ENCODE results near the gene ZNF425.

ZNF425 gene

DNA sequence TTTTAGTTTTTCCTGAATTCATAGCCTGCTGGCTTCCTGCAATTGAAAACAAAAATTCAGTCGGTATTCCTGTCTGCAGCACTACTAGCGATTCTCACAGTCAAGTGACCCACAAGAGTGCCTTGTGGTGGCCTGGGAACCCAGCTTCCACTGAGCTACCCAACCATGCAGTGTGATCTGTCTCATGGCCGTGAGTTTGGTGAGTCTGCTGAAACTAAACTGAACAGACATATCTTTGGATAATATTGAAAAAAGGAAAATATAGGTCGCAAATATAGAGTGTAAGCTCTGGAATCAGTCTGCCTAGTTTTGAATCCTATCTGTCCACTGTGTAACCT lies 53.7 kb downstream of the ZNF425 start:
- no peaks in the 10 kb centered on the region for H3K27me3 ChIP-seq (ENCODE audit: insufficient read depth, low read length)
- DNase-seq = no peak
- H3K23ac ChIP-seq (ENCODE audit: low read length) = no peak overlapping the region
- H3K4me1 ChIP-seq (ENCODE audit: control insufficient read depth in 1 of 2, insufficient read depth in 2 of 2, low read length in 2 of 2) = no peaks in the 10 kb centered on the region
- no peak overlapping the region for H3K4me2 ChIP-seq (ENCODE audit: low read length)
- H4K8ac ChIP-seq (ENCODE audit: low read depth, low read length) = peak overlapping the region; percentile 64
- no peak overlapping the region for H2AFZ ChIP-seq (ENCODE audit: insufficient read depth, low read length, poor library complexity)
- H2BK12ac ChIP-seq (ENCODE audit: low read length) = no peak overlapping the region
- H3K9me3 ChIP-seq (ENCODE audit: insufficient read depth, low read depth, low read length) = peaks cover 4% of the 10 kb centered on the region
- no peaks in the 10 kb centered on the region for H3K79me1 ChIP-seq (ENCODE audit: low read length)
- no peak overlapping the region for H2AK5ac ChIP-seq (ENCODE audit: low read length)
- no peak overlapping the region for H3K9ac ChIP-seq (ENCODE audit: low read length)
- no CpG with 5 or more reads among the region's 4 CpGs for WGBS (ENCODE audit: extremely low coverage, insufficient coverage, insufficient read length)
- no peak overlapping the region for H4K12ac ChIP-seq (ENCODE audit: low read depth, low read length)
- no peak overlapping the region for H3K4me3 ChIP-seq (ENCODE audit: low read depth, low read length)
- H3K4ac ChIP-seq (ENCODE audit: low read depth, low read length) = no peak overlapping the region
- H2BK5ac ChIP-seq (ENCODE audit: low read depth, low read length, poor library complexity) = no peak overlapping the region
- no peak overlapping the region for H2BK120ac ChIP-seq (ENCODE audit: insufficient read depth, low read length, poor library complexity)
- no peaks in the 10 kb centered on the region for H3K79me2 ChIP-seq (ENCODE audit: control insufficient read depth, insufficient read depth, low read length, poor library complexity)
- peaks cover 35 to 39% of the 10 kb centered on the region in 2 experiments for H3K36me3 ChIP-seq (ENCODE audit: control insufficient read depth in 1 of 2, insufficient read depth in 2 of 2, low read length in 2 of 2)
- no peak overlapping the region for H4K91ac ChIP-seq (ENCODE audit: low read depth, low read length)
- no peak overlapping the region for H3K27ac ChIP-seq (ENCODE audit: low read depth, low read length)
- H3K18ac ChIP-seq (ENCODE audit: low read length) = no peak overlapping the region
- no peak overlapping the region for H3K14ac ChIP-seq (ENCODE audit: low read length)

DNA sequence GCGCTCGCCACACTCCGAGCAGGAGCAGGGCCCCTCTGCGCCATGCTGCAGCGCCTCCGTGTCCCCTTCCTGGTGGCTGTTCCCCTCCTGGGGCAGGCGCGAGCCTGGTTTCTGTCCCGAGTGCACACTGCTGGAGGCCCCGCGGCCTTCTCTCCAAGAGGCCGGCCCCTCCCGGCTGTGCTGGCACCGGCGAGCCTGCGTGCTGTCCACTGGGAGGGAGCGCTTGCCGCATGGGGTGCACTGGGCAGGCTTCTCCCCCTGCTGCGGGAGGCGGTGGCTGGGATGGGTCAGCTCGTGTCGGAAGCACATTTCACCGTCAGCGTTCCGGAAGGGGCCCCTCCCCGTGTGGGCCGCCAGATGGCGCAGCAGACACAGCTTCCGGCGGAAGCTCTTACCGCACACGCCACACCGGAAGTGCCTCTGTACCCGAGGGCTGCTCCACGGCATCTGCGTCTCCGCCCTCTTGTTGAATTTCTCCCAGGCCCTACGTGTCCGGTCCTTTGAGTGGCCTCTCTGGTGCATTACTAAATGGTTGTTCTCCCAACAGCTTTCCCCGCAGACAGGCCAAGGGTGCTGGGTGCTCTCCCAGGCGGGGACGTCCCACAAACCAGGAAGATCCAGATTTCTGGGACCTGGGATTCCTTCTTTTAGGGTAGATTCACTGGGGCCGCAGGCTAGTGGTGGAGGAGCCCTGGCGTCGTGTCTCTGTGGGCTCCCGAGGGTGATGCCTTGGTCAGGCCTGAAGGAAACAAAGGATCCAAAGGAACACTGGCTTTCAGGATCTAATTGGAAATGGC lies 54.3 kb downstream of the ZNF425 start:
- Histone ChIP-seq H3K79me1 (ENCODE audit: low read length) (no peaks in the 10 kb centered on the region), H3K79me2 (ENCODE audit: control insufficient read depth, insufficient read depth, low read length, poor library complexity) (no peaks in the 10 kb centered on the region), H4K91ac (ENCODE audit: low read depth, low read length) (no peak overlapping the region), H3K4me1 (ENCODE audit: control insufficient read depth in 1 of 2, insufficient read depth in 2 of 2, low read length in 2 of 2) (no peaks in the 10 kb centered on the region), H3K36me3 (ENCODE audit: control insufficient read depth in 1 of 2, insufficient read depth in 2 of 2, low read length in 2 of 2) (peaks cover 35 to 39% of the 10 kb centered on the region in 2 experiments), H3K4me2 (ENCODE audit: low read length) (no peak overlapping the region), H2BK12ac (ENCODE audit: low read length) (no peak overlapping the region), H3K27me3 (ENCODE audit: insufficient read depth, low read length) (no peaks in the 10 kb centered on the region), H2AFZ (ENCODE audit: insufficient read depth, low read length, poor library complexity) (peak overlapping the region; percentile 44), H3K9me3 (ENCODE audit: insufficient read depth, low read depth, low read length) (peaks cover 4% of the 10 kb centered on the region), H2AK5ac (ENCODE audit: low read length) (no peak overlapping the region), H3K4me3 (ENCODE audit: low read depth, low read length) (no peak overlapping the region), H3K4ac (ENCODE audit: low read depth, low read length) (no peak overlapping the region), H3K14ac (ENCODE audit: low read length) (no peak overlapping the region), H2BK120ac (ENCODE audit: insufficient read depth, low read length, poor library complexity) (no peak overlapping the region), H4K8ac (ENCODE audit: low read depth, low read length) (peak overlapping the region; percentile 64), H3K18ac (ENCODE audit: low read length) (no peak overlapping the region), H4K12ac (ENCODE audit: low read depth, low read length) (peak overlapping the region; percentile 58), H3K27ac (ENCODE audit: low read depth, low read length) (no peak overlapping the region), H3K9ac (ENCODE audit: low read length) (no peak overlapping the region), H3K23ac (ENCODE audit: low read length) (no peak overlapping the region), H2BK5ac (ENCODE audit: low read depth, low read length, poor library complexity) (no peak overlapping the region)
- peak in 1 of 2 donors; percentile 27 for DNase-seq
- WGBS (ENCODE audit: extremely low coverage, insufficient coverage, insufficient read length) = no CpG with 5 or more reads among the region's 46 CpGs

DNA sequence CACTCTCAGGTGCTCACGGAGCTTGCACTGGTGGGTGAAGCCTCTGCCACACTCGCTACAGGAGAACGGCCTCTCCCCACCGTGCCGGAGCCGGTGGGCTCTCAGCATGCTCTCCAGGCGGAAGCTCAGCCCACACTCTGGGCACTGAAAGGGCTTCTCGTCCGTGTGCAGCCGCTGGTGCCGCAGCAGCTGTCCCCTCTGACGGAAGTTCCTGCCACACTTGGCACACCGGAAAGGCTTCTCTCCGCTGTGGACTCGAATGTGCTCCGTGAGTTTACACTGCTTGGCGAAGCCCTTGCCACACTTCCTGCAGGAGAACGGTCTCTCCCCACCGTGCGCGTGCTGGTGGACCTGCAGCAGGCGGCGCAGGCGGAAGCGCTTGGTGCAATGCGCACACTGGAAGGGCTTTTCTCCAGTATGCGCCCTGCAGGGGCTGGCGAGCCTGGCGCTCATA lies 54.9 kb downstream of the ZNF425 start:
- Histone ChIP-seq H3K4me3 (ENCODE audit: low read depth, low read length) (no peak overlapping the region), H3K4me2 (ENCODE audit: low read length) (no peak overlapping the region), H4K91ac (ENCODE audit: low read depth, low read length) (no peak overlapping the region), H3K79me2 (ENCODE audit: control insufficient read depth, insufficient read depth, low read length, poor library complexity) (no peaks in the 10 kb centered on the region), H3K23ac (ENCODE audit: low read length) (no peak overlapping the region), H3K27me3 (ENCODE audit: insufficient read depth, low read length) (no peaks in the 10 kb centered on the region), H3K14ac (ENCODE audit: low read length) (no peak overlapping the region), H4K8ac (ENCODE audit: low read depth, low read length) (no peak overlapping the region), H3K79me1 (ENCODE audit: low read length) (no peaks in the 10 kb centered on the region), H2BK5ac (ENCODE audit: low read depth, low read length, poor library complexity) (no peak overlapping the region), H3K18ac (ENCODE audit: low read length) (no peak overlapping the region), H3K4ac (ENCODE audit: low read depth, low read length) (no peak overlapping the region), H4K12ac (ENCODE audit: low read depth, low read length) (no peak overlapping the region), H2AK5ac (ENCODE audit: low read length) (no peak overlapping the region), H3K9ac (ENCODE audit: low read length) (no peak overlapping the region), H2BK120ac (ENCODE audit: insufficient read depth, low read length, poor library complexity) (no peak overlapping the region), H3K9me3 (ENCODE audit: insufficient read depth, low read depth, low read length) (peaks cover 4% of the 10 kb centered on the region), H2AFZ (ENCODE audit: insufficient read depth, low read length, poor library complexity) (no peak overlapping the region), H3K27ac (ENCODE audit: low read depth, low read length) (no peak overlapping the region), H2BK12ac (ENCODE audit: low read length) (no peak overlapping the region), H3K36me3 (ENCODE audit: control insufficient read depth in 1 of 2, insufficient read depth in 2 of 2, low read length in 2 of 2) (peaks cover 32 to 39% of the 10 kb centered on the region in 2 experiments), H3K4me1 (ENCODE audit: control insufficient read depth in 1 of 2, insufficient read depth in 2 of 2, low read length in 2 of 2) (no peaks in the 10 kb centered on the region)
- no peak for DNase-seq
- WGBS (ENCODE audit: extremely low coverage, insufficient coverage, insufficient read length) = no CpG with 5 or more reads among the region's 29 CpGs

DNA sequence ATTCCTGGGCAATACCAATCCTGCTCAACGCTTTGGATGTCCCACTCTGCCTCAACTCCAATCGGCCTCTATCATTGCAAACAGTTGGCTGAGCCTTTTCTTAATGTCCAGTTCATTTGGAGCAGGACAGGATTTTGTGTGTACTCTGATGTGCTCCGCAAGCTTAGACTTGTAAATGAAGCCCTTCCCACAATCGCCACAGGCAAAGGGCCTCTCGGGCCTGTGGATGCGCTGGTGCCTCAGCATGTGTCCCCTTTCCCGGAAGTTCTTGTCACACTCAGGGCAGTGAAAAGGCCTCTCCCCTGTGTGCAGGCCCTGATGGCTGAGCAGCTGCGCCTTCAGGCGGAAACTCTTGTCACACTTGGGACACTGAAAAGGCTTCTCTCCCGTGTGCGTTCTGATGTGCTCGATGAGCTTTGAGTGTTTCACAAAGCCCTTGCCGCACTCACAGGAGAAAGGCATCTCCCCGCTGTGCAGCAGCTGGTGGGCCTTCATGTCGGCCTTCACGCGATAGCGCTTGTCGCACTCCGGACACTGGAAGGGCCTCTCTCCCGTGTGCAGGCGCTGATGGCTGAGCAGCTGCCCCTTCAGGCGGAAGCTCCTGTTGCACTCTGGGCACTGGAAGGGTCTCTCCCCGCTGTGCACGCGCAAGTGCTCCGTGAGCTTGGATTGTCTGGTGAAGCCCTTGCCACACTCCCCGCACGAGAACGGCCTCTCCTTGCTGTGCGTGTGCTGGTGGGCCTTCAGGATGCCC lies 55.6 kb downstream of the ZNF425 start:
- Histone ChIP-seq H3K4me2 (ENCODE audit: low read length) (no peak overlapping the region), H3K36me3 (ENCODE audit: control insufficient read depth in 1 of 2, insufficient read depth in 2 of 2, low read length in 2 of 2) (peaks cover 32 to 39% of the 10 kb centered on the region in 2 experiments), H2BK12ac (ENCODE audit: low read length) (no peak overlapping the region), H3K79me1 (ENCODE audit: low read length) (peaks cover 2% of the 10 kb centered on the region), H3K4me3 (ENCODE audit: low read depth, low read length) (no peak overlapping the region), H3K4ac (ENCODE audit: low read depth, low read length) (no peak overlapping the region), H3K4me1 (ENCODE audit: control insufficient read depth in 1 of 2, insufficient read depth in 2 of 2, low read length in 2 of 2) (no peaks in the 10 kb centered on the region), H3K23ac (ENCODE audit: low read length) (no peak overlapping the region), H2BK5ac (ENCODE audit: low read depth, low read length, poor library complexity) (no peak overlapping the region), H4K12ac (ENCODE audit: low read depth, low read length) (no peak overlapping the region), H2AK5ac (ENCODE audit: low read length) (no peak overlapping the region), H3K9me3 (ENCODE audit: insufficient read depth, low read depth, low read length) (peaks cover 4% of the 10 kb centered on the region), H4K91ac (ENCODE audit: low read depth, low read length) (no peak overlapping the region), H4K8ac (ENCODE audit: low read depth, low read length) (no peak overlapping the region), H2BK120ac (ENCODE audit: insufficient read depth, low read length, poor library complexity) (no peak overlapping the region), H2AFZ (ENCODE audit: insufficient read depth, low read length, poor library complexity) (no peak overlapping the region), H3K14ac (ENCODE audit: low read length) (no peak overlapping the region), H3K18ac (ENCODE audit: low read length) (no peak overlapping the region), H3K9ac (ENCODE audit: low read length) (no peak overlapping the region), H3K27ac (ENCODE audit: low read depth, low read length) (no peak overlapping the region), H3K27me3 (ENCODE audit: insufficient read depth, low read length) (no peaks in the 10 kb centered on the region), H3K79me2 (ENCODE audit: control insufficient read depth, insufficient read depth, low read length, poor library complexity) (peaks cover 1% of the 10 kb centered on the region)
- DNase-seq = no peak
- no CpG with 5 or more reads among the region's 31 CpGs for WGBS (ENCODE audit: extremely low coverage, insufficient coverage, insufficient read length)

Measured in trophoblast cell (in vitro differentiated cells and primary cell).